ENCODE measurements around the gene PDE6A. TPM values are rescaled to one million over a fixed set of nuclear protein-coding genes. Genes with fewer than 3 reads are reported as not detected.

Gene PDE6A
- total RNA-seq, 1 experiment from 2014 or later = not detected

DNA sequence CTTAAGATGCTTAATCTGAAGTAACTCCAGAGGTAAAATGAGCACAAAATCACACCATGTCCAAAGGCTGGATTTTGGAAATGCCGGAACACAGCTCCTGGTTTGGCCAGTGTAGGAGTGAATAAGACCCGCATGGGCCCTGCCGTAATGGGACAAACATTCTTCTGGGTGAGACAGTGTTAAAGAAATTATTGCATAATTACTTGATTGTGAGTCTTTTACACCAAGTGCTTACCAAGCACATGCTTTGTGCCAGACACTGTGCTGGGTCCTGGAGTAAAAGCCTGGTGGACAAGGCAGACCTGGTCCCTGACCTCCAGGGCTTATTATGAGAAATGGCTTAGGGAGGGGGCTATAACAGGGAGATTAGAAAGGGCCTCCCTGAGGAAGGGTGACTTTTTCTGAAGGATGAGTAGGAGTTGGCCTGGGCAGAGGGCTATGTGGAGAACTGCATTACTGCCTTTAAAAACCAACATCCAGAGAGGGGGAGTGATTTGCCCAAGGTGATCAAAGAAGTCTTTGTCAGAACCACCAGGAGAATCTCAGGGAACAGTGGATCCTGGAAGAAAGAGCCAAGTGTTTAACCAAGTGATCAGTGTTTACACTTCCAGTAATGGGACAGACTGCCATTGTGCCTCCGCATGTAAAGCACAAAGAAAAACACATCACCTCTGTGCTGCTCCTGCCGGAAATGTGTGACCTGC lies 3.5 kb downstream of the PDE6A start:
- H3K18ac ChIP-seq (ENCODE audit: insufficient read length, low read depth, low read length) = no peak overlapping the region
- no peak overlapping the region for H3K56ac ChIP-seq (ENCODE audit: insufficient read length, low read depth, low read length)
- Mint-ChIP-seq H3K9me3 (no peaks in the 10 kb centered on the region), H3K4me3 (no peak overlapping the region), H3K36me3 (ENCODE audit: insufficient read depth in 1 of 3, low read depth in 3 of 3) (no peaks in the 10 kb centered on the region), H3K27ac (no peak overlapping the region), H3K27me3 (ENCODE audit: low read depth) (peaks cover 2% of the 10 kb centered on the region), H3K4me1 (peaks cover 8 to 15% of the 10 kb centered on the region in 2 experiments)
- H3T11ph ChIP-seq (ENCODE audit: low read length) = no peak overlapping the region
- H2BK15ac ChIP-seq (ENCODE audit: low read depth, low read length) = no peak overlapping the region
- no peaks in the 10 kb centered on the region for H3K79me2 ChIP-seq (ENCODE audit: insufficient read depth, low read length)
- no peaks in the 10 kb centered on the region for H3K4me1 ChIP-seq (ENCODE audit: insufficient read depth, low read length)
- no peak overlapping the region for H4K8ac ChIP-seq (replicated peaks; ENCODE audit: insufficient read length, low read depth, low read length)
- H3K9ac ChIP-seq (ENCODE audit: extremely low read depth, insufficient read length, low read length) = no peak overlapping the region
- H3K4me2 ChIP-seq (ENCODE audit: insufficient read depth, insufficient read length, low read length) = no peak overlapping the region
- no peak overlapping the region for H3K4ac ChIP-seq (ENCODE audit: low read depth, low read length)
- no peaks in the 10 kb centered on the region for H3K27me3 ChIP-seq (ENCODE audit: insufficient read depth, low read length)
- H2BK20ac ChIP-seq (ENCODE audit: low read depth, low read length, poor library complexity, severe bottlenecking) = no peak overlapping the region
- no peak overlapping the region for H3K27ac ChIP-seq (ENCODE audit: insufficient read length, low read depth, low read length)
- no peak overlapping the region for H2AFZ ChIP-seq (ENCODE audit: low read length)
- no peak overlapping the region for H3K14ac ChIP-seq (ENCODE audit: insufficient read depth, low read length)
- H4K20me1 ChIP-seq (ENCODE audit: control insufficient read depth, insufficient read depth, insufficient read length) = no peaks in the 10 kb centered on the region
- H3K79me1 ChIP-seq (ENCODE audit: insufficient read depth, low read depth, low read length, poor library complexity, severe bottlenecking) = no peaks in the 10 kb centered on the region
- no peak overlapping the region for H2AK5ac ChIP-seq (ENCODE audit: insufficient read length, low read length)
- no peak overlapping the region for H4K91ac ChIP-seq (ENCODE audit: insufficient read length, low read depth, low read length)
- H2BK12ac ChIP-seq (ENCODE audit: insufficient read length, low read depth, low read length) = no peak overlapping the region
- H3K9me3 ChIP-seq (ENCODE audit: control insufficient read depth, low read depth, low read length) = no peaks in the 10 kb centered on the region
- H4K5ac ChIP-seq (ENCODE audit: insufficient read length, low read depth, low read length) = no peak overlapping the region
- no peak overlapping the region for H2BK120ac ChIP-seq (ENCODE audit: low read depth, low read length, poor library complexity, severe bottlenecking)
- H3K23me2 ChIP-seq (ENCODE audit: insufficient read length, low read depth, low read length, poor library complexity, severe bottlenecking) = no peaks in the 10 kb centered on the region
- no peak for TF ChIP-seq CTCF (conservative IDR thresholded peaks at IDR 0.05)
- H3K23ac ChIP-seq (ENCODE audit: insufficient read length, low read depth, low read length) = no peak overlapping the region
- no peak overlapping the region for H2BK5ac ChIP-seq (ENCODE audit: insufficient read length, low read length)
- no peak for DNase-seq
- WGBS (ENCODE audit: extremely low coverage, insufficient read length, low lambda C conversion rate) = no CpG with 5 or more reads among the region's 5 CpGs
